Activated CD4-positive, alpha-beta memory T cell treated with anti-CD3 and anti-CD28 coated beads, Interleukin-2, amount 10 ng/mL, durations not matched to agents 7 days and 5 days (primary cell): Measurements from ENCODE around the gene FMN1. TPM values are rescaled to one million over a fixed set of nuclear protein-coding genes. Genes with fewer than 3 reads are reported as not detected.

Source experiments
- CTCF ChIA-PET: fragments of 350-600 bp; sonication (Branson Sonifier 250); formaldehyde crosslinking; loops from one replicate; lab custom pipeline; 2021; ENCODE audit warnings: antibody characterized with exemption, inconsistent platforms; lab: Charles Lee
- POLR2A ChIA-PET: fragments of 350-600 bp; sonication (Branson Sonifier 250); formaldehyde crosslinking; loops from one replicate; lab custom pipeline; 2021; ENCODE audit warnings: antibody characterized with exemption; lab: Charles Lee
- DNase-seq: peaks from one replicate; pipeline ENCODE4 v3.0.0-alpha.2; 2020
- H3K27ac Mint-ChIP-seq: one replicate; pipeline ENCODE4 v1.8.0; 2021; ENCODE audit warnings: mild to moderate bottlenecking, mixed read lengths
- H3K27me3 Mint-ChIP-seq: one replicate; pipeline ENCODE4 v1.8.0; 2021; ENCODE audit warnings: mixed read lengths
- H3K36me3 Mint-ChIP-seq: one replicate; pipeline ENCODE4 v1.8.0; 2021; ENCODE audit warnings: low read depth, mixed read lengths
- H3K4me1 Mint-ChIP-seq: one replicate; pipeline ENCODE4 v1.8.0; 2021; ENCODE audit warnings: mixed read lengths
- H3K4me3 Mint-ChIP-seq: one replicate; pipeline ENCODE4 v1.8.0; 2021; ENCODE audit warnings: mild to moderate bottlenecking, mixed read lengths
- H3K9me3 Mint-ChIP-seq: one replicate; pipeline ENCODE4 v1.8.0; 2021; ENCODE audit warnings: mixed read lengths
- total RNA-seq, 2 experiments: library from RNA; stranded (reverse); gene quantifications; one replicate each; pipeline ENCODE4 v1.2.3, GENCODE V29; 2021

The FMN1 gene
- total RNA-seq, 2 experiments from 2014 or later = 0.03 to 0.15 TPM

- no peak for DNase-seq
- Mint-ChIP-seq H3K4me1 (peaks cover 3% of the 10 kb centered on the region), H3K9me3 (no peaks in the 10 kb centered on the region)
Observed at GRCh38 chr15:33099739-33100138, 94.8 kb downstream of the FMN1 start.

DNA sequence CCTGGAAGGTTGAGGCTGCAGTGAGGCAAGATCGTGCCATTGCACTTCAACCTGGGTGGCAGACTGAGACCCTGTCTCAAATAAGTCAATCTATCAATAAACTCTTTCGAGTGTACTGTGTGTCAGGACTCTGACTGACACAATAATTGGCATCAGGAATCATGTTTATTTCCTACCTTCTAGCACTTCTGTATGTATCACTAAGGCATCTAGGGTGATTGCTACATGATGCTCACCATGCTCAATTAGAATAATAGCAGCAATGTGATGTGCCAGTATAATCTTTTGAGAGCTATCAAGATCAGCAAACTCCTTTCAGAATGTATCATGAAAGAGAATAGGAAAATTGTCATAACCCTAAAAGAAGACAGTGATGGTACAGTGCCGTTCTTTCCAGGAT, 95.3 kb downstream of the FMN1 start:
- CTCF ChIA-PET = no interaction called here
- Mint-ChIP-seq H3K4me1 (no peaks in the 10 kb centered on the region), H3K9me3 (no peaks in the 10 kb centered on the region), H3K27me3 (peaks cover 2% of the 10 kb centered on the region), H3K36me3 (no peaks in the 10 kb centered on the region), H3K4me3 (no peak overlapping the region), H3K27ac (no peak overlapping the region)
- POLR2A ChIA-PET = no interaction called here
- DNase-seq = no peak

More at GRCh38 chr15:33099739-33100138, 94.8 kb downstream of the FMN1 start:
- H3K27ac Mint-ChIP-seq = no peak overlapping the region
- ChIA-PET POLR2A (no interaction called here), CTCF (no interaction called here)
- H3K4me3 Mint-ChIP-seq = no peak overlapping the region
- no peaks in the 10 kb centered on the region for H3K36me3 Mint-ChIP-seq
- peaks cover 2% of the 10 kb centered on the region for H3K27me3 Mint-ChIP-seq

DNA sequence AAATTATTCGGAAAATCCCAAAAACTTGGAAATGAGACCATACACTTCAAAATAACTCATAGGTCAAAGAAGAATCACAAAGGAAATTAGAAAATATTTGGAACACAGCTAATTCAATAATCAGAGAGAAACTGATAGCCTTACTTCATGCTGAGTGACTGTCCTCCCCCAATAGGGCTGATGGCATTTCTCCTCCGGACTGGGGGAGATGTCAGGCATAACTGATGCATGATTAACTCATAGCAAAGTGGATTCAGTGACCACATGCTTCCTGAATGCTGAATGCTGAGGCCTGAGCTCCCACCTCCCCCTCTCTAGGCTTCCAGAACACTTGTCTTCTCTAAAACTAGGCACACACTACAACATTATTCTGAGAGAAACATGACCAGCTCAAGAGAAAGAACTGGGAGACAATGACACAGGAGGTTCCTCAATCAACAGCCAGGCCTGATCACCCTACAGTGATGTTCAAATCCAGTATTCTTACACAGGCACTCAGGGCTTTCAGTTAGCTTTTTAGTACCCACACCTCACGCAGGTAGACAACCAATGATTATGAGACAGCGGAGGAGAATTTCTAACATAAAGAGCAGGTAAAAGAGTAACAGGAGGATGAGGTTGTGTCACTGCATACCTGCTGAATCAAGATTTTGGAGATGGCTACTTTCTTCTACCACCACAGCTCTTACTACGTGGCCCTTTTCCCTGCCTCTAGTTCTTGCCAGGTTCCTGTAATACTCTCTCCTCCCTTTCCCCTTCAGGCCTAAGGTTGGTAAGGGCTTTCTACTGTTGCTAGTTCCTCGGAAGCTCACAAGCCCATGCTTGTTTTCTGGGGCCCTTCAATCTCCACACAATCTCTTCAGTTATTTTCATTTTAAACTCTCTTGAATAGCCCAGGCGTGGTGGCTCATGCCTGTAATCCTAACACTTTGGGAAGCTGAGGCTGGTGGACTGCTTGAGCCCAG, 96.1 kb downstream of the FMN1 start:
- no peaks in the 10 kb centered on the region for H3K36me3 Mint-ChIP-seq
- no peaks in the 10 kb centered on the region for H3K9me3 Mint-ChIP-seq
- H3K4me3 Mint-ChIP-seq = no peak overlapping the region
- H3K4me1 Mint-ChIP-seq = no peaks in the 10 kb centered on the region
- ChIA-PET POLR2A (no interaction called here), CTCF (no interaction called here)
- no peak overlapping the region for H3K27ac Mint-ChIP-seq
- H3K27me3 Mint-ChIP-seq = peaks cover 5% of the 10 kb centered on the region
- no peak for DNase-seq

DNA sequence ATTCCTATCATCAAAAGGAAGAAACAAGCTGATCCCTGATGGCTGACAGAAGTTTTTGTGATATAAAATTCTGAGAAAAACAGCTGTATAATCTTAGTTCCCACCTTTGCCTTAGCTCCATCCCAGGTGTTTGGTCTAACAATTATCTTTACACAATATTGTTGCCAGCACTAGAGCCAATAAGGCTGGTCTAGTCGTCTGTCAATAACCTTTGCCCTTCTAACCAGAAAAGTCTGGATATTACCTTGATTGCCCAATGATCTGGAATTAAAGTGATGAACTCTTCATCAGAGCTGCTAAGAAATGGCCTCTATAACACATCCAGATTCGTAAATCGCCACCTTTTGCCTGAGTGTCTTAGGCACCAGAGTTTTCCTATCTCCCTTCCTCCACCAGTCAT, 98.4 kb downstream of the FMN1 start:
- Mint-ChIP-seq H3K9me3 (no peaks in the 10 kb centered on the region), H3K27me3 (peaks cover 3% of the 10 kb centered on the region), H3K27ac (no peak overlapping the region), H3K4me3 (no peak overlapping the region), H3K4me1 (no peaks in the 10 kb centered on the region), H3K36me3 (no peaks in the 10 kb centered on the region)
- ChIA-PET CTCF (interaction anchor here (1.0 kb wide), 1 partner anchor 10 kb away, joined by 3 read pairs; no protein-coding TSS in a partner anchor), POLR2A (no interaction called here)
- DNase-seq = no peak

DNA sequence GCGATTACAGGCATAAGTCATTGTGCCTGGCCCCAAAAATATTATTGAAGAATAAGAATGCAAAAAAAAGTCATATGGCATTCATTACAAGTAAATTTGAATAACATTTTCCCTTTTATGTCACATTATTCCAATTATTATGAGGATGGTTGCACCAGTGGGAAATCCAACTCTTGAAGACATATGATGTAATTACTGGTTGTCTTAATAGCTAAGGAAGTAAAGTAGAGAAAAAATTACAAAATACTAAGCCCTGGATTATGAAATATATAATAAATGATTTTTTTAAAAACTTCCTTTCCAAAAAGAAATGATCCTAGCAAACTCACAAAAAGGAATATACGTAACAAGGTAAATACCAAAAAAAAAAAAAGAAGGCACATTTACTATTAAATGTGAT, 98.9 kb downstream of the FMN1 start:
- Mint-ChIP-seq H3K4me3 (no peak overlapping the region), H3K9me3 (no peaks in the 10 kb centered on the region), H3K27me3 (peaks cover 3% of the 10 kb centered on the region), H3K4me1 (no peaks in the 10 kb centered on the region), H3K27ac (no peak overlapping the region), H3K36me3 (no peaks in the 10 kb centered on the region)
- ChIA-PET POLR2A (no interaction called here), CTCF (interaction anchor here (1.0 kb wide), 1 partner anchor 9 kb away, joined by 3 read pairs; no protein-coding TSS in a partner anchor)
- DNase-seq = no peak

DNA sequence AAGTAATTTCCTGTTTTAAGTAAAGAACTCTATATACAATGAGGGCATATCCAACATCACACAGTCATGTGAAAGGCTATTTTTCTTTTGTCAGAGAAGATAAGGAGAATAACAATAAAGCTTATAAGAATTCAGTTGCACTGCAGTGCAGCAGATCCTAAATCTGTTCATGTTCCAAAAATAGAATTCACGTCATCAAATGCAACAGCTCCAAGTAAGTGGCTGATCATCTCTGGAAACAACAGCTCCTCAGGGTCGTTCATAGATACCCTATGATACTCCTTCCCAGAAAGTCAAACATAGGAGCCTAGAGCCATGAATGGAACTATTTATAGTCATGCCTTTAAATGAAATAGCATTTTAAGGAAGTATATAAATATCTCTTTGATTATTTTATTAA, 100.2 kb downstream of the FMN1 start:
- no peaks in the 10 kb centered on the region for H3K9me3 Mint-ChIP-seq
- CTCF ChIA-PET = no interaction called here
- H3K27me3 Mint-ChIP-seq = peaks cover 3% of the 10 kb centered on the region
- no peak overlapping the region for H3K27ac Mint-ChIP-seq
- no peak for DNase-seq
- no peaks in the 10 kb centered on the region for H3K4me1 Mint-ChIP-seq
- H3K36me3 Mint-ChIP-seq = no peaks in the 10 kb centered on the region
- H3K4me3 Mint-ChIP-seq = no peak overlapping the region
- POLR2A ChIA-PET = no interaction called here

- H3K9me3 Mint-ChIP-seq = no peaks in the 10 kb centered on the region
- H3K27me3 Mint-ChIP-seq = peaks cover 6% of the 10 kb centered on the region
- H3K27ac Mint-ChIP-seq = no peak overlapping the region
- DNase-seq = no peak
- no peak overlapping the region for H3K4me3 Mint-ChIP-seq
- POLR2A ChIA-PET = interaction anchor here (1.0 kb wide), 1 partner anchor 15 kb away, joined by 3 read pairs; no protein-coding TSS in a partner anchor
- CTCF ChIA-PET = no interaction called here
- no peaks in the 10 kb centered on the region for H3K4me1 Mint-ChIP-seq
- H3K36me3 Mint-ChIP-seq = no peaks in the 10 kb centered on the region
Observed at GRCh38 chr15:33093222-33093621, 101.3 kb downstream of the FMN1 start.

DNA sequence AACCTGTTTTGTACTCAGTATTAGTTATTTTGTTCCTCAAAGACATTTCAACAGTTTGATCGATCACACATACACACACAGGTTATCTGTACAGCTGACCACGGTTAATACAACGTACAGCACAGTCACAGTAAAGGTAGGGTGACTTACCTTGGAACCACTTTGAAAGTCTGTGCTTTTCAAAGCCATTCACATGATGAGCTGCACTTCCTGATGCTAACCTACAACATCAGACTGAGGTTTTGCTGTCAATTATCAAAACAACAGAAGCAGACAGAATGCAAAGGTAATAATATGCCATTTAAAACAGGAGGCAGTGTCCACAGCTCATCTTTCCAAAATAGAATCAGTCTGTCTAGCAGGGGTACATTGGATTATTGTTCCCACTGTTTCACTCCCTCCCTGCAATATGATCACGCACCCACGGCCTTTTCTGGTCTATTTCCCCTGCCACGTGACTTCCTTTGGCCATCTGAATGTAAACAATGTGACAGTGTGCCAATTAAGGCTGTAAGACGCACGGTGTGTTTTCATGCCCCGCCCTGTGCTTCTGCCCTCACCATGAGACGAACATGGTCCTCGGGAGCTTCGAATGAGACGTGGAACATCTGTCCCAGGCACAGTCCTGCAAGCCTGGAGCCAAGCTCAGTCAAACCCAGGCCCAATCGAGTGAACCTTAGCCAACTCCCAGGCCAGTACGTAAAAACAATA, 102.4 kb downstream of the FMN1 start:
- Mint-ChIP-seq H3K4me3 (no peak overlapping the region), H3K36me3 (no peaks in the 10 kb centered on the region), H3K27me3 (peaks cover 6% of the 10 kb centered on the region), H3K4me1 (no peaks in the 10 kb centered on the region), H3K27ac (no peak overlapping the region), H3K9me3 (no peaks in the 10 kb centered on the region)
- POLR2A ChIA-PET = interaction anchor here (1.0 kb wide), 1 partner anchor 16 kb away, joined by 3 read pairs; no protein-coding TSS in a partner anchor
- no peak for DNase-seq
- CTCF ChIA-PET = no interaction called here

DNA sequence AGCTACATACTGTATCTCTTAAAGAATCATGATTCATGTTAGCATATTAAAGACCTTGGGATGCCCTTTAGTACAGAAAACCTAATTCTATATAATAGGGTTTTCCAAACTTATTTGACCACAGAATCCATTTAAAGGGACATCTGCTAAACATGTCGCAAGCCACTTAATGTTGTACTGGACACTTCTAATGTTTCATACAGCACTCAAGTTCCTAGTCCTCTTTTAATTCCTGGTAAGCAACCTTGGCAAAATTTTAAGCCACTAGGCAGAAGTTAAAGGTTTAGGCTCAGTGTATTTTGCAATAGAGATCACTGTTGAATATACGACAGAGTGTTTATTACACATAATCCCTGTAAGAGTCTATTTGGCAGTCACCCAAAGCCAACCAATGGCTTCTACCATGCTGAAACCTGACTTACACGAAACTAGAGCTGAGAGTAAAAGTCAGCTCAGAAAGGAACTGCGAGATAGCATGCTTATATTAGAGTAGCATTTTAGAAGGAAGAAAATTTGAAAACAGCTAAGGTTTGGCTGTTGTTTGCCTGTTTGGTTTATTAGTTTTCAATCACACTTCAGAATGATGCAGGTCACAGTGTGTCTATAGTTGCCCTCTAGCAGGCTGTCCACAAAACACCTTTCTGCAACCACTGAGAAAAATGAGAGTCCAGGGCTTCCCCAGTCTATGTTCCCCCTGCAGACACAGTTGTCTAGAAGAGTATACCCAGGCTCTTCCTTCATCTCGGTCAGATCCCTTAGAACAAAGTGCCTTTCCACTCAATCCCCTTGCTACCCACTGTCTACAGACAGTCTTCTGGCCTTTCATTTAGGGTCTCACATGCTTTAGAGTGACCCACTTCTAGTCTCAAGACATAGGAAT, 104.4 kb downstream of the FMN1 start:
- no peaks in the 10 kb centered on the region for H3K4me1 Mint-ChIP-seq
- no peak overlapping the region for H3K27ac Mint-ChIP-seq
- ChIA-PET CTCF (interaction anchor here (0.7 kb wide), 1 partner anchor 15 kb away, joined by 3 read pairs; no protein-coding TSS in a partner anchor), POLR2A (no interaction called here)
- H3K36me3 Mint-ChIP-seq = no peaks in the 10 kb centered on the region
- DNase-seq = no peak
- H3K27me3 Mint-ChIP-seq = peaks cover 6% of the 10 kb centered on the region
- H3K4me3 Mint-ChIP-seq = no peak overlapping the region
- no peaks in the 10 kb centered on the region for H3K9me3 Mint-ChIP-seq

DNA sequence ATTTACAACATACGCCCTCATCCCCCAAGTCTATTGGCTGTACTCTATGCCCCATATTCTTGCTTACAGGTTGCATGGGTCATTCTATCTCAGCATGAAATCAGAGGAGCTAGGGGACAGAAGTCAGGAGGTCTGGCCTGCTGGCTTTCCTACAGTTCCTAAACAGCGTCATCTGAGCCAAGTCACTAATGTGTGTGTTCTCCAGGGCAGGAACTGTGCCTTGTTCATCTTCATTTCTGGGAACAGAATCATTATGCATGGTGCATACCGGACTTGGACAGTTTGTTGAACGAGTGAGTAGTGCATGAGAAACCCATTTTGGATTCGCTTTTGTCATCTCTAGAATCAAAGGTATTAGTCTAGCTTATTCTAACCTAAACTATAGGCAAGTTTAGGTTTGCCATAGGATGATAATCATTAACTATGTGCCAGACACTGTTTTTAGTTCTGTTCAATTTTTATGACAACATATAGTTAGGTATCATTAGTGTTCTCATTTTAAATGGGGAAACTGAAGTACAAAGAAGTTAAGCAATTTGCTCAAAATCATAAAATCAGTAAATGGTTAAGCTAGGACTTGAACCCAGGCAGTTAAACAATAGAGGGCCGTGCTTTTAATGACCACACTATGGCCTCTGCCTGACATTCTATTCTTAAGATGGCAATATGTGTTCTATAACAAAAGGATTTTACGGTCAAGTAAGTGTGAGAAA, 105.2 kb downstream of the FMN1 start:
- no peak for DNase-seq
- Mint-ChIP-seq H3K36me3 (no peaks in the 10 kb centered on the region), H3K27me3 (peaks cover 6% of the 10 kb centered on the region), H3K4me3 (no peak overlapping the region), H3K4me1 (no peaks in the 10 kb centered on the region), H3K9me3 (no peaks in the 10 kb centered on the region), H3K27ac (no peak overlapping the region)
- ChIA-PET POLR2A (no interaction called here), CTCF (interaction anchor here (0.7 kb wide), 1 partner anchor 14 kb away, joined by 3 read pairs; no protein-coding TSS in a partner anchor)

DNA sequence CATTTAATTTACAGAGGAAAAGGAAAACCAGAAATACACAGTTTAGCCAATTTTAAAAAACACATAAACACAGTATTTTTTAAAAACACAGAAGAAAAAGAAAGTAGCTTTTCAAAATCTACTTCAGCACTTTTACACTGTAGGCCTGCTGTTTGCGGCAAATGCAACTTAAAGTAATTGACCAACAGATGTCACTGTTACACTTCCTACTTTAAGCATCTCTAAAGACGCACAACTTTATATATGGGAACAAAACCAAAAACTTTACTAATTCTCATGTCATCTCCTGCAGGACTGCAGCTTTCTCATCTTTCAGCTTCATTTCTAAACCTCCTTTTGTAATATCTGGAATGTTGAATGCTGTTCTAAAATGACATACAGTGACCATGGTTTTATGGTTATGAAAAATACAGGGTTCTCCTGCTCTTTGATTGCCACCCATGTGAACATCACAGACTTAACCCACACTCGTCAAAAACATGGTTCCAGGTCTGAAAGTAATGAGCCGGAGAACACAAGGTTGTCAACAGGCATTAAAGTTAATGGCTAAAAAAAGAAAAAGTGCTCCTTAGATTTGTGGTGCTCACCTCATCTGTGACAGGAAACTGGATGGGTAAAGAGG, 107.9 kb downstream of the FMN1 start:
- H3K27me3 Mint-ChIP-seq = peaks cover 3% of the 10 kb centered on the region

DNA sequence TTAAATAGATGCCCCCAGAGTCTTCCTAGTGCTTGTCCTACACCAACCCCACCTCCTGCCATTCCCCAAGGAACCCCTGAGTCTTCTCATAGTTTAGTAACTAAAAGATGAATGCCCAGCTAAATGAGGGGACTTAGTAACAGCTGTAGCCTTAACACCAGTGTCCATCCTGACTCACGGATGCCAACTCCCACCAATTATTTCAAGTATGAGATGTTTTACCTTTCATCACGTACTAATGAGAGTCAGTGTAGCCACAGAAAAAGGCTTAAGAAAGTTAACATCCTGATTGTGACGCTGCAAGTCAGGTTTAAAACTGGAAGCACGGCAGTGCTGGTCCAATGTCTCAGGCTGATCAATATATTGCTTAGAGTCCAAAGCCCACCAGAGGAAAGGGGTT, 109.9 kb downstream of the FMN1 start:
- Mint-ChIP-seq H3K36me3 (no peaks in the 10 kb centered on the region), H3K4me3 (no peak overlapping the region), H3K27me3 (peaks cover 3% of the 10 kb centered on the region), H3K9me3 (no peaks in the 10 kb centered on the region), H3K4me1 (no peaks in the 10 kb centered on the region), H3K27ac (no peak overlapping the region)
- ChIA-PET POLR2A (no interaction called here), CTCF (no interaction called here)
- DNase-seq = no peak

More for the DNA sequence above, 107.9 kb downstream of the FMN1 start:
- no peak for DNase-seq
- ChIA-PET POLR2A (no interaction called here), CTCF (interaction anchor here (0.5 to 3.3 kb wide), 7 partner anchors 10 to 614 kb away, joined by 3 to 13 read pairs (median 3); no protein-coding TSS in a partner anchor)
- Mint-ChIP-seq H3K4me3 (no peak overlapping the region), H3K9me3 (no peaks in the 10 kb centered on the region), H3K4me1 (no peaks in the 10 kb centered on the region), H3K27ac (no peak overlapping the region), H3K36me3 (no peaks in the 10 kb centered on the region)
